HepG2 (cell line): Measurements from ENCODE around the gene MB21D2. TPM values are rescaled to one million over a fixed set of nuclear protein-coding genes. Genes with fewer than 3 reads are reported as not detected.

Source experiments
- ATAC-seq: fragments of 200-7000 bp; cut with Tn5 transposase; 3 replicates; pipeline ENCODE4 v1.9.1; 2020; ENCODE audit warnings: mild to moderate bottlenecking, moderate library complexity
- BruUV-seq: library from RNA; stranded (reverse); fragments of 400-500 nt; replicated peaks from 2 replicates; lab custom pipeline; 2021; lab: Mats Ljungman, UMichigan
- CTCF ChIA-PET: fragments of 300-600 bp; formaldehyde crosslinking; extraction: SDS; loops from one replicate; lab custom pipeline; 2021; ENCODE audit warnings: low total read pairs, inconsistent platforms, low intra/inter-chr PET ratio; lab: Yijun Ruan, JAX
- POLR2A ChIA-PET: fragments of 350-600 bp; sonication (Branson Sonifier 250); formaldehyde crosslinking; loops from one replicate; lab custom pipeline; 2020; ENCODE audit warnings: antibody characterized with exemption, inconsistent platforms; lab: Yijun Ruan, JAX
- DNase-seq: peaks from one replicate; pipeline ENCODE4 v3.0.0-alpha.2; 2015; ENCODE audit warnings: low spot score
- FAIRE-seq: peaks from 3 replicates; lab custom pipeline; 2011; peaks lifted over from hg19 to GRCh38; lab: Jason Lieb, UNC
- H2AFZ ChIP-seq: one replicate; pipeline ENCODE4 v1.6.1; 2011; ENCODE audit warnings: low read length, inconsistent platforms
- H3K27ac ChIP-seq: fragments of 300-600 bp; 3 replicates; pipeline ENCODE4 v1.8.0; 2011; ENCODE audit warnings: mixed run types, mild to moderate bottlenecking, mixed read lengths, low read length, inconsistent platforms; ENCODE audit not compliant: insufficient read depth; ENCODE audit errors: extremely low read length
- H3K27me3 ChIP-seq, 2 experiments: fragments of 200-600 bp in 1 of 2; 2 replicates in 1 of 2; 3 replicates in 1 of 2; pipeline versions ENCODE4 v1.6.0 to v1.8.0; 2011; ENCODE audit warnings: low read length in 2 of 2, mild to moderate bottlenecking in 2 of 2, moderate library complexity in 2 of 2, inconsistent platforms in 1 of 2; ENCODE audit not compliant: insufficient read depth in 2 of 2, control insufficient read depth in 1 of 2
- H3K36me3 ChIP-seq, 2 experiments: fragments of 200-600 bp in 1 of 2; replicated peaks in 1 of 2; 2 replicates in 1 of 2; 3 replicates in 1 of 2; pipeline versions ENCODE4 v1.5.1 to v1.8.0; 2011; ENCODE audit warnings: low read length in 2 of 2, inconsistent platforms in 1 of 2; ENCODE audit not compliant: insufficient read depth in 2 of 2, control insufficient read depth in 1 of 2
- H3K4me1 ChIP-seq: 2 replicates; pipeline ENCODE4 v1.5.1; 2012; ENCODE audit warnings: low read length, inconsistent platforms; ENCODE audit not compliant: insufficient read depth
- H3K4me2 ChIP-seq: 2 replicates; pipeline ENCODE4 v1.6.0; 2011; ENCODE audit warnings: low read depth, low read length, inconsistent platforms
- H3K4me3 ChIP-seq, 3 experiments: fragments of 200-600 bp in 1 of 3; sonication (generic), shearing (Covaris generic) in 1 of 3; replicated peaks in 1 of 3; 2 replicates each; pipeline ENCODE4 v1.5.1; 2011 to 2016; ENCODE audit warnings: low read length in 3 of 3, inconsistent platforms in 2 of 3, low read depth in 2 of 3, mild to moderate bottlenecking in 2 of 3, control low read depth in 1 of 3, mixed read lengths in 1 of 3; ENCODE audit not compliant: insufficient read depth in 1 of 3
- H3K79me2 ChIP-seq: one replicate; pipeline ENCODE4 v1.6.1; 2011; ENCODE audit warnings: low read length, inconsistent platforms; ENCODE audit not compliant: insufficient read depth
- H3K9ac ChIP-seq: 2 replicates; pipeline ENCODE4 v1.6.0; 2011; ENCODE audit warnings: mild to moderate bottlenecking, low read depth, low read length, inconsistent platforms; ENCODE audit not compliant: insufficient read depth
- H3K9me3 ChIP-seq: 2 replicates; pipeline ENCODE4 v1.5.1; 2012; ENCODE audit warnings: mild to moderate bottlenecking, low read length
- H4K20me1 ChIP-seq: 2 replicates; pipeline ENCODE4 v1.6.0; 2011; ENCODE audit warnings: inconsistent platforms, mild to moderate bottlenecking, low read length, moderate library complexity; ENCODE audit not compliant: insufficient read depth
- HES4 ChIP-seq: sonication (generic); formaldehyde crosslinking; IDR thresholded peaks from 2 replicates; pipeline ENCODE4 v1.9.0; 2021; ENCODE audit warnings: mild to moderate bottlenecking, missing genetic modification reagents, borderline replicate concordance
- MAFK ChIP-seq, 2 experiments: IDR thresholded peaks in 1 of 2; conservative IDR thresholded peaks in 1 of 2; 2 replicates each; pipeline ENCODE4 v1.6.1; 2011; ENCODE audit warnings: improper control_type of control experiment in 2 of 2, low read length in 2 of 2
- MBNL3 ChIP-seq: fragments of 250-450 bp; sonication (Bioruptor Pico); conservative IDR thresholded peaks from 2 replicates; pipeline ENCODE4 v1.8.0; 2022; ENCODE audit warnings: mild to moderate bottlenecking, inconsistent platforms
- PTBP1 ChIP-seq: fragments of 200-400 bp; formaldehyde crosslinking; IDR thresholded peaks from 2 replicates; pipeline ENCODE4 v1.6.1; 2018; ENCODE audit warnings: low read length, low read depth; ENCODE audit not compliant: poor library complexity, severe bottlenecking
- RARA ChIP-seq: IDR thresholded peaks from 2 replicates; pipeline ENCODE4 v1.6.1; 2016; ENCODE audit warnings: missing genetic modification reagents, missing compliant biosample characterization
- SP140L ChIP-seq: sonication (generic); formaldehyde crosslinking; IDR thresholded peaks from 2 replicates; pipeline ENCODE4 v1.4.0; 2020; ENCODE audit warnings: missing genetic modification reagents, borderline replicate concordance
- ZNF343 ChIP-seq: sonication (generic); formaldehyde crosslinking; IDR thresholded peaks from 2 replicates; pipeline ENCODE4 v1.4.0; 2020; ENCODE audit warnings: mild to moderate bottlenecking, missing genetic modification reagents
- ZSCAN12 ChIP-seq: sonication (generic); formaldehyde crosslinking; IDR thresholded peaks from 2 replicates; pipeline ENCODE4 v1.9.0; 2021; ENCODE audit warnings: mild to moderate bottlenecking, missing genetic modification reagents
- WGBS: methylation state at CpG from one replicate; pipeline ENCODE4 v1.1.6; 2017; ENCODE audit warnings: low lambda C conversion rate; 5-methylcytosine and 5-hydroxymethylcytosine counted together
- in situ Hi-C: cut with HindIII; loops from 2 replicates; pipeline ENCODE4 v1.10.0; 2017; ENCODE audit warnings: low pct_unique_long_range_greater_than_20kb; ENCODE audit not compliant: extremely low pct_ligation_motif_present
- intact Hi-C: fragments of 100-400 bp; cut with micrococcal nuclease; formaldehyde crosslinking; loops from one replicate; pipeline ENCODE4 v1.10.0; 2022; ENCODE audit not compliant: unreplicated experiment
- polyA plus RNA-seq, 8 experiments: library from polyadenylated mRNA; depleted of rRNA in 3 of 8; stranded (reverse) in 7 of 8; unstranded in 1 of 8; fragments of >200 nt; fragmentation: Illumina TruSeq in 4 of 8; extraction: Trizol in 4 of 8; gene quantifications; 2 replicates each; pipeline versions ENCODE4 v1.2.1 to v1.2.3, GENCODE V29; 2011 to 2016; ENCODE audit warnings: low read depth in 4 of 8, missing spikeins in 1 of 8, mixed read lengths in 1 of 8; ENCODE audit not compliant: insufficient read depth in 1 of 8
- total RNA-seq, 5 experiments: library from RNA; depleted of rRNA; stranded (reverse); fragments of >200 nt; fragmentation: Illumina TruSeq; extraction: Trizol; gene quantifications; 2 replicates each; pipeline ENCODE4 v1.2.3, GENCODE V29; 2016; ENCODE audit warnings: low read depth in 1 of 5
- TF ChIP-seq, protein P1 (sequence below): sonication (generic); formaldehyde crosslinking; IDR thresholded peaks from 2 replicates; pipeline ENCODE4 v1.4.0; 2020; ENCODE audit warnings: mild to moderate bottlenecking, missing genetic modification reagents
- TF ChIP-seq, protein P2 (sequence below): sonication (generic); formaldehyde crosslinking; IDR thresholded peaks from 2 replicates; pipeline ENCODE4 v1.4.0; 2020; ENCODE audit warnings: missing genetic modification reagents, borderline replicate concordance

MB21D2 gene
- total and polyA plus RNA-seq, 2 of the 13 experiments (the other 11 are each of a cell fraction or from before 2014, with no cell fraction given) = 0.90 to 1.6 TPM

DNA sequence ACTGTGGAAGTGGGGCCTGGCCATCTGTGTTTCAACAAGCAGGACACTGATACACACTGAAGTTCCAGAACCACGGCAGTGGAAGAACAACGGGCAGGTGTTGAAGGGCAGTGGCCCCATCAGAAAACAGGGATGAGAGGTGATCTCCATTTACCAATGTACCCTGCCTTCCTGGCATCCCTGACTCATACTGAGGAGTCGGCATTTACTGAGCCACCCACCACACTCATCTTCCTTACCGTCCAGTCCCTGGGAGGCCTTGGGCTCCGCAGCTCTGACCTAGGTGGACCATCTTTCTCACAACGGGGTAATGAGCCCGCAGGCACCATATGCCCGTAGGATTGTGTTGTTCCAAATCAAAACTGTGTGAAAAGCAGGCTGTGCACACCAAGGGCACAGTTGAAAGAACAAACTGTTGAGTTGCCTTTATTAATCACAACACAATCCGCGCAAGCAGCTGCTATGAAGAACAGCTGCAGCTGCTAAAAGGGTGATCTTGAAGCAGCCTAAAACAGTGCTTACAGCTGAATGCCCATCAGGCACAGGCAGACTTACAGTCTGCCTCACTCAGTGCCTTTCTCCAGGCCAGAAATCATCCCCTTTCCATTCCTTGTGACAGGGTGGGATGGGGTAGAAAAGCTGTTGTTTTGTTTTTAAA, 12.9 kb downstream of the MB21D2 start:
- Histone ChIP-seq H3K9ac (no peak overlapping the region), H2AFZ (no peak overlapping the region), H3K27ac (no peak overlapping the region), H3K4me2 (no peak overlapping the region), H3K79me2 (no peaks in the 10 kb centered on the region), H3K9me3 (peaks cover 4% of the 10 kb centered on the region; the same call in 1 of the 2 replicates), H4K20me1 (no peaks in the 10 kb centered on the region), H3K36me3 (no peaks in the 10 kb centered on the region), H3K4me1 (peaks cover 11% of the 10 kb centered on the region), H3K27me3 (no peaks in the 10 kb centered on the region), H3K4me3 (no peak overlapping the region)
- BruUV-seq = no TSS peak
- TF ChIP-seq MAFK (conservative IDR thresholded peaks at IDR 0.05 in 1 of 2, IDR thresholded peaks at IDR 0.05 in 1 of 2; ENCODE audit: low read length in 2 of 2) = 0 out of 4 replicates have a peak, but pooled peaks of 1 of the 2 experiments have one; percentile 1
- TF ChIP-seq, protein P1, sequence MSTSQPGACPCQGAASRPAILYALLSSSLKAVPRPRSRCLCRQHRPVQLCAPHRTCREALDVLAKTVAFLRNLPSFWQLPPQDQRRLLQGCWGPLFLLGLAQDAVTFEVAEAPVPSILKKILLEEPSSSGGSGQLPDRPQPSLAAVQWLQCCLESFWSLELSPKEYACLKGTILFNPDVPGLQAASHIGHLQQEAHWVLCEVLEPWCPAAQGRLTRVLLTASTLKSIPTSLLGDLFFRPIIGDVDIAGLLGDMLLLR (CRISPR knock-in tag) = no peak
- in situ Hi-C loops = loop anchor here (25.0 kb wide), 1 partner anchor 683 kb away; the partner anchor contains the start of gene OPA1
- ATAC-seq (no peak), FAIRE-seq (no peak), DNase-seq (no peak)
- 97% methylated on average over 10 of the region's 10 CpGs for WGBS
- POLR2A ChIA-PET = no interaction called here
- intact Hi-C loops = no loop called here
- CTCF ChIA-PET = no interaction called here

DNA sequence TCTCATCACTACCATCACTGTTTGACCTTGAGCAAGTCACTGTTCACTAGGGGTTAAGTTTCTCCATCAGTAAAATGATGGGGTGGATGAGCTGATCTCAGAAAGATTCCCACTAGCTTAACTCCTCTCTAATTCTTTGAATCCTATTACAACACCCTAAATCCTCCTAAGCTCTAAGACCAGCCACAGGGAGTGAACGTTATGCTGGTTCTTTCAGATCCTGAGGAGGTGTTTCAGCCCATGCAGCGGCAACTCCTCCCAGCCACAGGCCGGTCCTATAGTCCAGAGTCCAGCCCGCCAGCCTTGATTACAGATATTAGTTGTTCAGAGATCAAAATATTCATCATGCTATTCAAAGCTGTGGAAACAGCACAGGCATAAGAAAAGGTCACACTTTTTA, 15.1 kb downstream of the MB21D2 start:
- in situ Hi-C loops (loop anchor here (25.0 kb wide), 1 partner anchor 685 kb away; the partner anchor contains the start of gene OPA1), intact Hi-C loops (no loop called here)
- peaks cover 4% of the 10 kb centered on the region; the same call in 1 of the 2 replicates for H3K9me3 ChIP-seq
- FAIRE-seq (no peak), DNase-seq (no peak), ATAC-seq (peak; percentile 35; the same call in 1 of the 3 replicates)
- TF ChIP-seq SP140L (CRISPR knock-in tag) (no peak), ZSCAN12 (no peak), PTBP1 (no peak), HES4 (CRISPR knock-in tag) (no peak), RARA (CRISPR knock-in tag) (no peak), ZNF343 (CRISPR knock-in tag) (no peak), MBNL3 (CRISPR knock-in tag) (no peak)
- TF ChIP-seq, protein P2, sequence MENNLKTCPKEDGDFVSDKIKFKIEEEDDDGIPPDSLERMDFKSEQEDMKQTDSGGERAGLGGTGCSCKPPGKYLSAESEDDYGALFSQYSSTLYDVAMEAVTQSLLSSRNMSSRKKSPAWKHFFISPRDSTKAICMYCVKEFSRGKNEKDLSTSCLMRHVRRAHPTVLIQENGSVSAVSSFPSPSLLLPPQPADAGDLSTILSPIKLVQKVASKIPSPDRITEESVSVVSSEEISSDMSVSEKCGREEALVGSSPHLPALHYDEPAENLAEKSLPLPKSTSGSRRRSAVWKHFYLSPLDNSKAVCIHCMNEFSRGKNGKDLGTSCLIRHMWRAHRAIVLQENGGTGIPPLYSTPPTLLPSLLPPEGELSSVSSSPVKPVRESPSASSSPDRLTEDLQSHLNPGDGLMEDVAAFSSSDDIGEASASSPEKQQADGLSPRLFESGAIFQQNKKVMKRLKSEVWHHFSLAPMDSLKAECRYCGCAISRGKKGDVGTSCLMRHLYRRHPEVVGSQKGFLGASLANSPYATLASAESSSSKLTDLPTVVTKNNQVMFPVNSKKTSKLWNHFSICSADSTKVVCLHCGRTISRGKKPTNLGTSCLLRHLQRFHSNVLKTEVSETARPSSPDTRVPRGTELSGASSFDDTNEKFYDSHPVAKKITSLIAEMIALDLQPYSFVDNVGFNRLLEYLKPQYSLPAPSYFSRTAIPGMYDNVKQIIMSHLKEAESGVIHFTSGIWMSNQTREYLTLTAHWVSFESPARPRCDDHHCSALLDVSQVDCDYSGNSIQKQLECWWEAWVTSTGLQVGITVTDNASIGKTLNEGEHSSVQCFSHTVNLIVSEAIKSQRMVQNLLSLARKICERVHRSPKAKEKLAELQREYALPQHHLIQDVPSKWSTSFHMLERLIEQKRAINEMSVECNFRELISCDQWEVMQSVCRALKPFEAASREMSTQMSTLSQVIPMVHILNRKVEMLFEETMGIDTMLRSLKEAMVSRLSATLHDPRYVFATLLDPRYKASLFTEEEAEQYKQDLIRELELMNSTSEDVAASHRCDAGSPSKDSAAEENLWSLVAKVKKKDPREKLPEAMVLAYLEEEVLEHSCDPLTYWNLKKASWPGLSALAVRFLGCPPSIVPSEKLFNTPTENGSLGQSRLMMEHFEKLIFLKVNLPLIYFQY (CRISPR knock-in tag) = no peak
- no peaks in the 10 kb centered on the region for H3K79me2 ChIP-seq
- no peak overlapping the region for H2AFZ ChIP-seq
- no peak overlapping the region for H3K9ac ChIP-seq
- H3K36me3 ChIP-seq = no peaks in the 10 kb centered on the region
- peaks cover 13% of the 10 kb centered on the region for H3K4me1 ChIP-seq
- ChIA-PET CTCF (no interaction called here), POLR2A (no interaction called here)
- H3K4me2 ChIP-seq = no peak overlapping the region
- H3K4me3 ChIP-seq = no peak overlapping the region
- no peak overlapping the region for H3K27ac ChIP-seq
- no peaks in the 10 kb centered on the region for H3K27me3 ChIP-seq
- BruUV-seq = no TSS peak
- WGBS = 39% methylated on average over 4 of the region's 4 CpGs
- H4K20me1 ChIP-seq = no peaks in the 10 kb centered on the region
